Liver (tissue), 9 donors: ENCODE results near the gene DGKD. TPM values are rescaled to one million over a fixed set of nuclear protein-coding genes. Genes with fewer than 3 reads are reported as not detected.
A peak's percentile ranks its signal among the peaks of the same experiment; 100 is the strongest.

ENCODE experiments used
- DNase-seq: peaks from one replicate; pipeline ENCODE4 v3.0.0-alpha.2; 2017; ENCODE audit warnings: low spot score
- H3K27ac ChIP-seq, 2 donors: one replicate each; pipeline ENCODE4 v1.7.0; 2013; ENCODE audit warnings: inconsistent platforms in 2 of 2, low read length in 2 of 2, control low read depth in 1 of 2, low read depth in 1 of 2, mild to moderate bottlenecking in 1 of 2
- H3K27me3 ChIP-seq, 4 donors: one replicate each; pipeline versions ENCODE4 v1.6.1 to v1.7.0; 2013; ENCODE audit warnings: low read length in 3 of 4, inconsistent platforms in 1 of 4, mild to moderate bottlenecking in 1 of 4, moderate library complexity in 1 of 4; ENCODE audit not compliant: control insufficient read depth in 4 of 4, insufficient read depth in 4 of 4
- H3K36me3 ChIP-seq, 4 donors: one replicate each; pipeline versions ENCODE4 v1.6.1 to v1.7.0; 2013; ENCODE audit warnings: low read length in 3 of 4, mild to moderate bottlenecking in 3 of 4, low read depth in 1 of 4, moderate library complexity in 1 of 4; ENCODE audit not compliant: control insufficient read depth in 4 of 4, insufficient read depth in 3 of 4
- H3K4me1 ChIP-seq, 4 donors: one replicate each; pipeline versions ENCODE4 v1.6.1 to v1.7.0; 2013; ENCODE audit warnings: low read length in 3 of 4, mild to moderate bottlenecking in 3 of 4, moderate library complexity in 1 of 4; ENCODE audit not compliant: control insufficient read depth in 4 of 4, insufficient read depth in 4 of 4
- H3K4me3 ChIP-seq, 3 donors: one replicate each; pipeline versions ENCODE4 v1.6.1 to v1.7.0; 2013; ENCODE audit warnings: low read length in 3 of 3, control low read depth in 1 of 3, low read depth in 1 of 3, mild to moderate bottlenecking in 1 of 3
- H3K9ac ChIP-seq, 2 donors: one replicate each; pipeline ENCODE4 v1.7.0; 2013; ENCODE audit warnings: low read length in 2 of 2, mild to moderate bottlenecking in 2 of 2, moderate library complexity in 2 of 2, control low read depth in 1 of 2, low read depth in 1 of 2
- H3K9me3 ChIP-seq, 4 donors: one replicate each; pipeline versions ENCODE4 v1.6.1 to v1.7.0; 2013; ENCODE audit warnings: low read length in 3 of 4; ENCODE audit not compliant: control insufficient read depth in 4 of 4
- EGR1 ChIP-seq, 2 donors: IDR thresholded peaks; 2 replicates each; pipeline ENCODE4 v1.6.1; 2016 to 2018; ENCODE audit warnings: antibody characterized with exemption in 2 of 2, low read depth in 2 of 2
- FOXA1 ChIP-seq: IDR thresholded peaks from 2 replicates; pipeline ENCODE4 v1.6.1; 2016; ENCODE audit warnings: antibody characterized with exemption
- FOXA2 ChIP-seq: IDR thresholded peaks from 2 replicates; pipeline ENCODE4 v1.6.1; 2016; ENCODE audit warnings: antibody characterized with exemption
- GABPA ChIP-seq, 2 donors: IDR thresholded peaks in 1 of 2; conservative IDR thresholded peaks in 1 of 2; 2 replicates each; pipeline ENCODE4 v1.6.1; 2016; ENCODE audit warnings: antibody characterized with exemption in 2 of 2, mild to moderate bottlenecking in 1 of 2, moderate library complexity in 1 of 2
- HNF4A ChIP-seq, 2 donors: conservative IDR thresholded peaks; 2 replicates each; pipeline ENCODE4 v1.6.1; 2016; ENCODE audit warnings: antibody characterized with exemption in 2 of 2, mild to moderate bottlenecking in 2 of 2
- HNF4G ChIP-seq: IDR thresholded peaks from 2 replicates; pipeline ENCODE4 v1.6.1; 2016; ENCODE audit warnings: antibody characterized with exemption
- JUND ChIP-seq, 2 donors: IDR thresholded peaks; 2 replicates each; pipeline ENCODE4 v1.6.1; 2016; ENCODE audit warnings: antibody characterized with exemption in 2 of 2
- NR2F2 ChIP-seq: IDR thresholded peaks from 2 replicates; pipeline ENCODE4 v1.6.1; 2016; ENCODE audit warnings: antibody characterized with exemption
- RAD21 ChIP-seq, 2 donors: IDR thresholded peaks; 2 replicates each; pipeline ENCODE4 v1.6.1; 2016; ENCODE audit warnings: antibody characterized with exemption in 2 of 2, mild to moderate bottlenecking in 2 of 2
- RXRA ChIP-seq, 2 donors: IDR thresholded peaks; 2 replicates each; pipeline ENCODE4 v1.6.1; 2017 to 2018; ENCODE audit warnings: antibody characterized with exemption in 2 of 2, mild to moderate bottlenecking in 1 of 2
- SP1 ChIP-seq: IDR thresholded peaks from 2 replicates; pipeline ENCODE4 v1.6.1; 2018; ENCODE audit warnings: antibody characterized with exemption, mild to moderate bottlenecking
- TAF1 ChIP-seq: conservative IDR thresholded peaks from 2 replicates; pipeline ENCODE4 v1.6.1; 2016; ENCODE audit warnings: antibody characterized with exemption, mild to moderate bottlenecking
- YY1 ChIP-seq: IDR thresholded peaks from 2 replicates; pipeline ENCODE4 v1.6.1; 2016; ENCODE audit warnings: antibody characterized with exemption, mild to moderate bottlenecking
- WGBS: extraction: QIAGEN DNeasy Blood & Tissue Kit; methylation state at CpG from one replicate; pipeline ENCODE4 v1.1.7; 2013; 5-methylcytosine and 5-hydroxymethylcytosine counted together
- polyA plus RNA-seq, 2 donors: library from polyadenylated mRNA; stranded (reverse) in 1 of 2; unstranded in 1 of 2; fragments of 200-250 nt in 1 of 2; fragments of >200 nt in 1 of 2; fragmentation: Nextera tagmentation in 1 of 2; extraction: Ambion mirVana in 1 of 2; gene quantifications; one replicate each; pipeline versions ENCODE4 v1.2.1 to v1.2.3, GENCODE V29; 2013 to 2015
- total RNA-seq, 2 donors: library from RNA; depleted of rRNA; stranded (reverse); fragments of >200 nt; gene quantifications; one replicate each; pipeline ENCODE4 v1.2.3, GENCODE V29; 2014
- TF ChIP-seq, protein P1 (sequence below): IDR thresholded peaks from 2 replicates; pipeline ENCODE4 v1.6.1; 2016; ENCODE audit warnings: antibody characterized with exemption
- TF ChIP-seq, protein P2 (sequence below): IDR thresholded peaks from 2 replicates; pipeline ENCODE4 v1.6.1; 2016; ENCODE audit warnings: antibody characterized with exemption, mild to moderate bottlenecking
- TF ChIP-seq, protein P3 (sequence below): IDR thresholded peaks from 2 replicates; pipeline ENCODE4 v1.6.1; 2016; ENCODE audit warnings: antibody characterized with exemption
- TF ChIP-seq, protein P4 (sequence below): fragments of 150-350 bp; IDR thresholded peaks from 2 replicates; pipeline ENCODE4 v1.5.1; 2017; ENCODE audit warnings: improper control_type of control experiment, low read depth, low read length; ENCODE audit not compliant: missing input control
- TF ChIP-seq, protein P5 (sequence below): IDR thresholded peaks from 2 replicates; pipeline ENCODE4 v1.6.1; 2016; ENCODE audit warnings: antibody characterized with exemption
- donor health status: healthy.
- donor health status: healthy.
- donor health status: healthy.
- donor health status: healthy.
- donor health status: healthy.

Gene DGKD
- total and polyA plus RNA-seq, 4 donors, result 4.8 to 16.4 (median 8.2) TPM

DNA sequence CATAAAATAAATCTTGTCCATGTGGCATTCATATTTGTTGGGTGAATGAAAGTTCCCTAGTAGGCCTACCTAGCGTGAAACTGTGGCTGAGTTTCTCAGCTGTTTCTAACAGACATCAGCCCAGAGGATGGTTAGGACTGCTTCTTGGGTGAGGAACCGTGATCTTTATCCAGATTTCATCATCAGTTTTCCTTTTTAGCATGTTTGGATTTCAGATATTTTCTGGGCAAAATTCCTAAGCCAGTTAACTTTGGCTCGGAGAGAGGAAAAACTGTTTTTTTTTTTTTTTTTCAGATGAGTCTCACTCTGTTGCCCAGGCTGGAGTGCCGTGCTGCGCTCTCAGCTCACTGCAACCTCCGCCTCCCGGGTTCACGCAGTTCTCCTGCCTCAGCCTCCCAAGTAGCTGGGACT, 53.5 kb downstream of the DGKD start:
- Histone ChIP-seq H3K4me3 (no peak overlapping the region), H3K9me3 (peaks cover 0 to 4% (median 1%) of the 10 kb centered on the region in 4 donors), H3K9ac (no peak overlapping the region), H3K27ac (peak overlapping the region in 1 of 2 donors; percentile 6), H3K36me3 (no peaks in the 10 kb centered on the region), H3K27me3 (no peaks in the 10 kb centered on the region), H3K4me1 (peaks cover 2 to 16% (median 9%) of the 10 kb centered on the region in 4 donors)
- WGBS, result 33% methylated on average over 8 of the region's 8 CpGs
- DNase-seq, result no peak
- TF ChIP-seq, protein P1, sequence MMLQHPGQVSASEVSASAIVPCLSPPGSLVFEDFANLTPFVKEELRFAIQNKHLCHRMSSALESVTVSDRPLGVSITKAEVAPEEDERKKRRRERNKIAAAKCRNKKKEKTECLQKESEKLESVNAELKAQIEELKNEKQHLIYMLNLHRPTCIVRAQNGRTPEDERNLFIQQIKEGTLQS, result peak; percentile 78
- TF ChIP-seq RAD21 (IDR thresholded peaks at IDR 0.05) (peak; percentile 33 to 36), JUND (IDR thresholded peaks at IDR 0.05) (peak; percentile 18 to 65), HNF4G (no peak), TAF1 (no peak), NR2F2 (no peak), EGR1 (IDR thresholded peaks at IDR 0.05; ENCODE audit: low read depth in 2 of 2) (no peak), HNF4A (conservative IDR thresholded peaks at IDR 0.05) (peak; percentile 68 to 77), YY1 (no peak), SP1 (peak; percentile 33), FOXA2 (no peak), GABPA (IDR thresholded peaks at IDR 0.05 in 1 of 2, conservative IDR thresholded peaks at IDR 0.05 in 1 of 2) (no peak), RXRA (IDR thresholded peaks at IDR 0.05) (peak in 1 of 2 donors; percentile 74), FOXA1 (no peak)
- TF ChIP-seq, protein P2, sequence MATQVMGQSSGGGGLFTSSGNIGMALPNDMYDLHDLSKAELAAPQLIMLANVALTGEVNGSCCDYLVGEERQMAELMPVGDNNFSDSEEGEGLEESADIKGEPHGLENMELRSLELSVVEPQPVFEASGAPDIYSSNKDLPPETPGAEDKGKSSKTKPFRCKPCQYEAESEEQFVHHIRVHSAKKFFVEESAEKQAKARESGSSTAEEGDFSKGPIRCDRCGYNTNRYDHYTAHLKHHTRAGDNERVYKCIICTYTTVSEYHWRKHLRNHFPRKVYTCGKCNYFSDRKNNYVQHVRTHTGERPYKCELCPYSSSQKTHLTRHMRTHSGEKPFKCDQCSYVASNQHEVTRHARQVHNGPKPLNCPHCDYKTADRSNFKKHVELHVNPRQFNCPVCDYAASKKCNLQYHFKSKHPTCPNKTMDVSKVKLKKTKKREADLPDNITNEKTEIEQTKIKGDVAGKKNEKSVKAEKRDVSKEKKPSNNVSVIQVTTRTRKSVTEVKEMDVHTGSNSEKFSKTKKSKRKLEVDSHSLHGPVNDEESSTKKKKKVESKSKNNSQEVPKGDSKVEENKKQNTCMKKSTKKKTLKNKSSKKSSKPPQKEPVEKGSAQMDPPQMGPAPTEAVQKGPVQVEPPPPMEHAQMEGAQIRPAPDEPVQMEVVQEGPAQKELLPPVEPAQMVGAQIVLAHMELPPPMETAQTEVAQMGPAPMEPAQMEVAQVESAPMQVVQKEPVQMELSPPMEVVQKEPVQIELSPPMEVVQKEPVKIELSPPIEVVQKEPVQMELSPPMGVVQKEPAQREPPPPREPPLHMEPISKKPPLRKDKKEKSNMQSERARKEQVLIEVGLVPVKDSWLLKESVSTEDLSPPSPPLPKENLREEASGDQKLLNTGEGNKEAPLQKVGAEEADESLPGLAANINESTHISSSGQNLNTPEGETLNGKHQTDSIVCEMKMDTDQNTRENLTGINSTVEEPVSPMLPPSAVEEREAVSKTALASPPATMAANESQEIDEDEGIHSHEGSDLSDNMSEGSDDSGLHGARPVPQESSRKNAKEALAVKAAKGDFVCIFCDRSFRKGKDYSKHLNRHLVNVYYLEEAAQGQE, result peak; percentile 24
- TF ChIP-seq, protein P3, sequence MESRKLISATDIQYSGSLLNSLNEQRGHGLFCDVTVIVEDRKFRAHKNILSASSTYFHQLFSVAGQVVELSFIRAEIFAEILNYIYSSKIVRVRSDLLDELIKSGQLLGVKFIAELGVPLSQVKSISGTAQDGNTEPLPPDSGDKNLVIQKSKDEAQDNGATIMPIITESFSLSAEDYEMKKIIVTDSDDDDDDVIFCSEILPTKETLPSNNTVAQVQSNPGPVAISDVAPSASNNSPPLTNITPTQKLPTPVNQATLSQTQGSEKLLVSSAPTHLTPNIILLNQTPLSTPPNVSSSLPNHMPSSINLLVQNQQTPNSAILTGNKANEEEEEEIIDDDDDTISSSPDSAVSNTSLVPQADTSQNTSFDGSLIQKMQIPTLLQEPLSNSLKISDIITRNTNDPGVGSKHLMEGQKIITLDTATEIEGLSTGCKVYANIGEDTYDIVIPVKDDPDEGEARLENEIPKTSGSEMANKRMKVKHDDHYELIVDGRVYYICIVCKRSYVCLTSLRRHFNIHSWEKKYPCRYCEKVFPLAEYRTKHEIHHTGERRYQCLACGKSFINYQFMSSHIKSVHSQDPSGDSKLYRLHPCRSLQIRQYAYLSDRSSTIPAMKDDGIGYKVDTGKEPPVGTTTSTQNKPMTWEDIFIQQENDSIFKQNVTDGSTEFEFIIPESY, result peak; percentile 39
- TF ChIP-seq, protein P4, sequence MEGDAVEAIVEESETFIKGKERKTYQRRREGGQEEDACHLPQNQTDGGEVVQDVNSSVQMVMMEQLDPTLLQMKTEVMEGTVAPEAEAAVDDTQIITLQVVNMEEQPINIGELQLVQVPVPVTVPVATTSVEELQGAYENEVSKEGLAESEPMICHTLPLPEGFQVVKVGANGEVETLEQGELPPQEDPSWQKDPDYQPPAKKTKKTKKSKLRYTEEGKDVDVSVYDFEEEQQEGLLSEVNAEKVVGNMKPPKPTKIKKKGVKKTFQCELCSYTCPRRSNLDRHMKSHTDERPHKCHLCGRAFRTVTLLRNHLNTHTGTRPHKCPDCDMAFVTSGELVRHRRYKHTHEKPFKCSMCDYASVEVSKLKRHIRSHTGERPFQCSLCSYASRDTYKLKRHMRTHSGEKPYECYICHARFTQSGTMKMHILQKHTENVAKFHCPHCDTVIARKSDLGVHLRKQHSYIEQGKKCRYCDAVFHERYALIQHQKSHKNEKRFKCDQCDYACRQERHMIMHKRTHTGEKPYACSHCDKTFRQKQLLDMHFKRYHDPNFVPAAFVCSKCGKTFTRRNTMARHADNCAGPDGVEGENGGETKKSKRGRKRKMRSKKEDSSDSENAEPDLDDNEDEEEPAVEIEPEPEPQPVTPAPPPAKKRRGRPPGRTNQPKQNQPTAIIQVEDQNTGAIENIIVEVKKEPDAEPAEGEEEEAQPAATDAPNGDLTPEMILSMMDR, result no peak
- TF ChIP-seq, protein P5, sequence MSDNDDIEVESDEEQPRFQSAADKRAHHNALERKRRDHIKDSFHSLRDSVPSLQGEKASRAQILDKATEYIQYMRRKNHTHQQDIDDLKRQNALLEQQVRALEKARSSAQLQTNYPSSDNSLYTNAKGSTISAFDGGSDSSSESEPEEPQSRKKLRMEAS, result peak; percentile 37
